ENCODE results near the gene OSBPL9.

Gene OSBPL9

GRCh38 chr1:51733793-51734522 is 117.1 kb downstream of the OSBPL9 start:
- Histone ChIP-seq H3K27me3 (ENCODE audit: insufficient read depth, low read length) (no peaks in the 10 kb centered on the region), H3K27ac (ENCODE audit: low read length) (no peak overlapping the region), H3K9me3 (ENCODE audit: insufficient read depth, low read depth, low read length) (no peaks in the 10 kb centered on the region), H3K4me1 (ENCODE audit: insufficient read depth, low read length) (peaks cover 20% of the 10 kb centered on the region), H3K4me3 (ENCODE audit: low read length) (no peak overlapping the region), H3K36me3 (ENCODE audit: insufficient read depth, low read depth, low read length) (no peaks in the 10 kb centered on the region), H3K9ac (ENCODE audit: low read depth, low read length) (no peak overlapping the region)

DNA sequence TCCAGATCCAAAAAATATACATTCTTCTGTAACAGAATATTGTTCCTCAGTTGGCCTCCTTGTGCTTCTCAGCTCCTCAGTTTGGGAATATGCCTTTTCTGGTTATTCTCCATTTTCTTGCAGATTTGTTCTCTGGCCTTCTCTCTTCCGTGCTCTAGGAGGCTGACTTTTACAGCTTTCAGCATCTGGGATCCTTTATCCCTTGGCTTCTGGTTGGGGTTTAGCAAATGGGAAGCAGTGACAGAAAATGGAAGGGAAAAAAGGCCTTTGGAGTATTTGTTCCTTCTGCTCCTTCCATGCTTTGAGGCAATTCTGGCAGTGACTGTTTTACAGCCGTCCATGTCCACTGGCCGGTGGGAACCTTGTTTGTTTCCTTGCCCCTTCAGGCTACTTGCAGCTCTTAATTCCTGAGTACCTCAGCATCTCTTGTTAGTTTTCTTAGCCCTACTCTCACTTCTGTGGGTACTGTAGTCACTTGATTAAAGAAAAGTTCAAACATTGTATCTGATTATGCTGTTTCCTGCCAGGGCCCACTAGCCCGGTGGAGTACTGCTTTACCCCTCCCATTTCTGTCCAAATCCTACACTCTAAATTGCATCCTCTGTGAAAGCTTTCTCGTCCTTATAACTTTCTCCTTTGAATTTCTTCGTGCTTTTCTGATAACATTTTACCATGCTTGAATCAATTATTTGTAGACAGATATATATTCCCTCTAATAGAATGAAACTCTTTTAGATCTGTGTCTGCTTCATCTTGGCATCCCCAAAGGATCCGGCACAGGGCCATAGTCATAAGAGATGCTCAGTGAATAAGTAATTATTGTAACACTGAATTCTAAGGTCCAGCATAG is 118.2 kb downstream of the OSBPL9 start:
- Histone ChIP-seq H3K27ac (ENCODE audit: low read length) (no peak overlapping the region), H3K9ac (ENCODE audit: low read depth, low read length) (no peak overlapping the region), H3K36me3 (ENCODE audit: insufficient read depth, low read depth, low read length) (no peaks in the 10 kb centered on the region), H3K27me3 (ENCODE audit: insufficient read depth, low read length) (no peaks in the 10 kb centered on the region), H3K4me1 (ENCODE audit: insufficient read depth, low read length) (peaks cover 20% of the 10 kb centered on the region), H3K4me3 (ENCODE audit: low read length) (no peak overlapping the region), H3K9me3 (ENCODE audit: insufficient read depth, low read depth, low read length) (no peaks in the 10 kb centered on the region)

DNA sequence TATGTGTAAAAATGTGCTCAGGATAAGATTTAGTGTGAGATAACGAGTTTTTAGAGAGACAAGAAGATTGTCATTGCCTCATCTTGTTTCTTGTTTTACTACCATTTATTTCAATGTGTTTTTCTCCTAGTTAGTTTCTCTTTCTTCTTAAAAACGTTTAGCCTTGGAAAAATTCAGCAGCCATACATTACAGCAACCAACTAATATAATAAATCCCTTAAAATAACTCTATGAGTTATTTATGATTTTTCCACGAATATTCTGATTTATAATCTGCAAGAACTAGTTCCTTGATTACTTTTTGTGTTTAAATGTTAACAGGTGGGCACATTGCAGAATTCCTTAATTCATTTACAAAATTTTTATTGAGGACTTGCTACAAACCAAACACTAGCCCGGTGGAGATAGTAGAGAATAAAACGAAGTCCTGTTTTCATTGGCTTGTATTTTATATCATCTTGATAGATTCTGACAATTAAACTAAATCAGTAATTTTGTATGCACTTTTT is 118.9 kb downstream of the OSBPL9 start:
- Histone ChIP-seq H3K9me3 (ENCODE audit: insufficient read depth, low read depth, low read length) (no peaks in the 10 kb centered on the region), H3K27me3 (ENCODE audit: insufficient read depth, low read length) (no peaks in the 10 kb centered on the region), H3K36me3 (ENCODE audit: insufficient read depth, low read depth, low read length) (no peaks in the 10 kb centered on the region), H3K9ac (ENCODE audit: low read depth, low read length) (no peak overlapping the region), H3K4me1 (ENCODE audit: insufficient read depth, low read length) (peaks cover 15% of the 10 kb centered on the region), H3K4me3 (ENCODE audit: low read length) (no peak overlapping the region), H3K27ac (ENCODE audit: low read length) (no peak overlapping the region)

DNA sequence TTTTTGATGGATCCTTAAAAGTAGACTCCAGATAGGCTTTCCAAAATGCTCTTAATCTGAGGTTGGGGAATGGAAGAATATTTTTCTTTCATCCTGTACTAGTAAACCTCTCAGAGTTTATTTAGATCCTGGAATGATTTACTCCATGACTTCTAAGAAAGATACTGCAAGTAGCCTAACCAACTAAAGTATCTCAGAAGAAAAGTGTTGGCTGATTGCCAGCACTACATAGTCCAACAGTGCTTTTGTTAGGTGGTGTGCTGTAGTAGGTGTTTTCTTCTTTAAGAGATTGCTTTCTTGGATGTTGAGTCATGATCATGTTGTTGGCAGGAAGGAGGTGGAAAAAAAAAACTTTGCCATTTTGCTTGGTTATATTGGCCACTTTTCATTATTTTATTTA is 119.8 kb downstream of the OSBPL9 start:
- H3K4me3 ChIP-seq (ENCODE audit: low read length) = no peak overlapping the region
- no peak overlapping the region for H3K9ac ChIP-seq (ENCODE audit: low read depth, low read length)
- no peaks in the 10 kb centered on the region for H3K27me3 ChIP-seq (ENCODE audit: insufficient read depth, low read length)
- no peaks in the 10 kb centered on the region for H3K9me3 ChIP-seq (ENCODE audit: insufficient read depth, low read depth, low read length)
- H3K27ac ChIP-seq (ENCODE audit: low read length) = no peak overlapping the region
- H3K36me3 ChIP-seq (ENCODE audit: insufficient read depth, low read depth, low read length) = no peaks in the 10 kb centered on the region
- peaks cover 15% of the 10 kb centered on the region for H3K4me1 ChIP-seq (ENCODE audit: insufficient read depth, low read length)

- H3K9ac ChIP-seq (ENCODE audit: low read depth, low read length) = no peak overlapping the region
- H3K36me3 ChIP-seq (ENCODE audit: insufficient read depth, low read depth, low read length) = no peaks in the 10 kb centered on the region
- no peaks in the 10 kb centered on the region for H3K27me3 ChIP-seq (ENCODE audit: insufficient read depth, low read length)
- no peak overlapping the region for H3K27ac ChIP-seq (ENCODE audit: low read length)
- H3K4me3 ChIP-seq (ENCODE audit: low read length) = no peak overlapping the region
- no peaks in the 10 kb centered on the region for H3K9me3 ChIP-seq (ENCODE audit: insufficient read depth, low read depth, low read length)
- peaks cover 12% of the 10 kb centered on the region for H3K4me1 ChIP-seq (ENCODE audit: insufficient read depth, low read length)
Measured at GRCh38 chr1:51738681-51739080, 121.8 kb downstream of the OSBPL9 start.

- H3K27ac ChIP-seq (ENCODE audit: low read length) = no peak overlapping the region
- H3K9ac ChIP-seq (ENCODE audit: low read depth, low read length) = no peak overlapping the region
- no peak overlapping the region for H3K4me3 ChIP-seq (ENCODE audit: low read length)
- H3K9me3 ChIP-seq (ENCODE audit: insufficient read depth, low read depth, low read length) = no peaks in the 10 kb centered on the region
- H3K4me1 ChIP-seq (ENCODE audit: insufficient read depth, low read length) = peaks cover 9% of the 10 kb centered on the region
- H3K36me3 ChIP-seq (ENCODE audit: insufficient read depth, low read depth, low read length) = no peaks in the 10 kb centered on the region
- H3K27me3 ChIP-seq (ENCODE audit: insufficient read depth, low read length) = no peaks in the 10 kb centered on the region
Measured at GRCh38 chr1:51740652-51741051, 123.8 kb downstream of the OSBPL9 start.

DNA sequence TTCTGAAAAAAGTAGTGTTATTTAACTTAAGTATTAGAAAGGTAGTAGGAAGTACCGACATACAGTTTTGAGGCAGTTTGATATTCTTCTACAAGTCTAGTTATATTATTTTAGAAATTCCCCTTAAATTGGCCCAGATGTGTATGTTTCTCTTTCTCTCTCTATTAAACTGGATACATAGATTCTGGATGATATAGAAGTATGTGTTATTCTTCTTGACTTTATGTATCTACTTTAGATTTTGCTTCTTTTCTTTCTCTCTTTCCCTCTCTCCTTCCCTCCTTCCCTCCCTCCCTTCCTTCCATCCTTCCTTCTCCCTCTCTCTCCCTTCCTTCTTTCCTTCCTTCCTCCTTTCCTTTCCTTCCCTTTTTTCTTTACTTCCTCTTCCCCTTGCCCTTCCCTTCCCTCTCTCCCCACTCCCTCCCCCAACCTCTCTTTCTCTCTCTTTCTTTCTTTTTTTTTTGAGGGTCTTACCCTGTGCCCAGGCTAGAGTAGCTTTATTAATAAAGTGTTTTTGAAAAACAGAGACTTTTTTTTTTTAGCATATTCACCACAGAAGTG is 124.3 kb downstream of the OSBPL9 start:
- H3K9ac ChIP-seq (ENCODE audit: low read depth, low read length) = no peak overlapping the region
- no peak overlapping the region for H3K4me3 ChIP-seq (ENCODE audit: low read length)
- H3K9me3 ChIP-seq (ENCODE audit: insufficient read depth, low read depth, low read length) = no peaks in the 10 kb centered on the region
- H3K36me3 ChIP-seq (ENCODE audit: insufficient read depth, low read depth, low read length) = no peaks in the 10 kb centered on the region
- H3K27ac ChIP-seq (ENCODE audit: low read length) = no peak overlapping the region
- H3K27me3 ChIP-seq (ENCODE audit: insufficient read depth, low read length) = no peaks in the 10 kb centered on the region
- H3K4me1 ChIP-seq (ENCODE audit: insufficient read depth, low read length) = peaks cover 9% of the 10 kb centered on the region

DNA sequence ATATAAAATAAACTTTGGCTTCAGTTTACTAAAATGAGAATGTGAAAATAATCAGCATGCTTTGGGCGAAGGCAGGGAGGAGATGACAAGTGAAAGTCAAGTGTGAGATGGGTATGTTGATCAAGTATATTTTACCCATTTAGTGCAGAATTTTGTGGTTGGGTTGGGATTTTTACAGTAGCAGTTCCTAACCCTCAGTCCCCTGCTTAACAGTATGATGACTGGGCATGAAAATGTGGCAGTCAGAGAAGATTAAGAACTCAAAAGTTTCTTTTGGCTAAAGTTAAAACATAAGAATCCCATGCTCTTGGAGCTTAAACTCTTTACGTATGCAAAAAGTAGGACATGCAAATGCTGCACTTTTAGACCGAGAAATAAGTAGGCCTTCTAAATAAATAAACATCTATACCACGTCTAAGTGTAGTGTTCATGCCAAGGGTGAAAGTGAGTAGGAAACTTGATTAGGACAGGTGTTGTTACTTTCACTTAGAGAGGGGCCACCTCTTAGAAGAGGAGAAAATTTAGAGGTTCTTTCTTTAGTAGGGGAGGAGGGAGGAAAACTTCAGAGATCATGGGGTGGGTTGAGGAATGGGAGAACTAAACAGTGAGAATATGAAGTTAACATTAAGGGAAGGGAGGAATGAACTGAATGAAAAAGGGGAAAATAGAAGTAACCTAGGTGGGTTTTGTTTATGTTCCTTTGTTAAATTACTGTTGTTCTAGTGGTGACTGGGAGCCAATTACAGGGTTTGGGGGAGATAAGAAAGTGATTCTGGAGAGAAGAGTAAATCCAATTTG is 127.8 kb downstream of the OSBPL9 start:
- Histone ChIP-seq H3K36me3 (ENCODE audit: insufficient read depth, low read depth, low read length) (peaks cover 10% of the 10 kb centered on the region; the same call in 1 of the 2 replicates), H3K9ac (ENCODE audit: low read depth, low read length) (no peak overlapping the region), H3K27ac (ENCODE audit: low read length) (no peak overlapping the region), H3K9me3 (ENCODE audit: insufficient read depth, low read depth, low read length) (no peaks in the 10 kb centered on the region), H3K27me3 (ENCODE audit: insufficient read depth, low read length) (no peaks in the 10 kb centered on the region), H3K4me1 (ENCODE audit: insufficient read depth, low read length) (peaks cover 4% of the 10 kb centered on the region), H3K4me3 (ENCODE audit: low read length) (no peak overlapping the region)

- Histone ChIP-seq H3K27ac (ENCODE audit: low read length) (no peak overlapping the region), H3K4me1 (ENCODE audit: insufficient read depth, low read length) (peaks cover 4% of the 10 kb centered on the region), H3K36me3 (ENCODE audit: insufficient read depth, low read depth, low read length) (peaks cover 10% of the 10 kb centered on the region; the same call in 1 of the 2 replicates)
Measured at GRCh38 chr1:51745304-51745570, 128.3 kb downstream of the OSBPL9 start.

DNA sequence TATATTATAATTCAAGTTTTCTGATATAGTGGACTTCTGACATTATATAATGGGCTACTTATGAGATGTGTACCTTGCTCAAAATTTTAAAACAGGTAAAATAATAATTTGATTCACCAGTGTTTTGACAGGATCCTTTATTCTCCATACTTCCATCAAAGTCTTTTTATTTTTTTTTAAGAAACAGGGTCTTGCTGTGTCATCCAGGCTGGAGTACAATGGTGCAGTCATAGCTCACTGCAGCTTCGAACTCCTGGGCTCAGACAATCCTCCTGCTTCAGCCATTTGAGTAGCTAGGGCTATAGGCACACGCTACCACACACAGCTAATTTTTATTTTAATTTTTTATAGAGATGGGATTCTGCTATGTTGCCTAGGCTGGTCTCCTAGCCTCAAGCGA is 132.3 kb downstream of the OSBPL9 start:
- H3K9ac ChIP-seq (ENCODE audit: low read depth, low read length) = no peak overlapping the region
- peaks cover 3% of the 10 kb centered on the region for H3K4me1 ChIP-seq (ENCODE audit: insufficient read depth, low read length)
- no peaks in the 10 kb centered on the region for H3K27me3 ChIP-seq (ENCODE audit: insufficient read depth, low read length)
- H3K36me3 ChIP-seq (ENCODE audit: insufficient read depth, low read depth, low read length) = peaks cover 27% of the 10 kb centered on the region
- no peaks in the 10 kb centered on the region for H3K9me3 ChIP-seq (ENCODE audit: insufficient read depth, low read depth, low read length)
- H3K4me3 ChIP-seq (ENCODE audit: low read length) = no peak overlapping the region
- H3K27ac ChIP-seq (ENCODE audit: low read length) = no peak overlapping the region

More at GRCh38 chr1:51745304-51745570, 128.3 kb downstream of the OSBPL9 start:
- H3K9ac ChIP-seq (ENCODE audit: low read depth, low read length) = no peak overlapping the region
- no peaks in the 10 kb centered on the region for H3K27me3 ChIP-seq (ENCODE audit: insufficient read depth, low read length)
- H3K9me3 ChIP-seq (ENCODE audit: insufficient read depth, low read depth, low read length) = no peaks in the 10 kb centered on the region
- no peak overlapping the region for H3K4me3 ChIP-seq (ENCODE audit: low read length)

DNA sequence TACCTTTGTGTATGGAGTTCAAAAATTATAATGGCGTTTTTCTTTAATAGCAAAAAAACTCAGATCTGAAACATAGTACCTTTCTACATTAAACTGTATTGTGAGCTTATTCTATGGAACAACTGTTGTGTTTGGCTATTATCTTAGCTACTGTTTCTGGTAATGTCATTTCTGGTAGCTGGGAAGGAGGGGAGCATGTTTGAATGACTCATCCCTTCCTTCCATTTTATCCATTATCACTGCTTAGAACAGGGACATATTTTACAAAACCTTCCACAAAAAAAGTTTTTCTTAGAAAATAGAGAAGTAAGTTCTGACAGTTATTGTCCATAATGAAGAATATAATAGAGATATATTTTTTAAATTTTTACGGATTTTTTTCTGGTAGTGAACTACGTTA is 133.3 kb downstream of the OSBPL9 start:
- no peaks in the 10 kb centered on the region for H3K27me3 ChIP-seq (ENCODE audit: insufficient read depth, low read length)
- H3K36me3 ChIP-seq (ENCODE audit: insufficient read depth, low read depth, low read length) = peaks cover 32% of the 10 kb centered on the region
- H3K4me3 ChIP-seq (ENCODE audit: low read length) = no peak overlapping the region
- no peak overlapping the region for H3K27ac ChIP-seq (ENCODE audit: low read length)
- H3K9ac ChIP-seq (ENCODE audit: low read depth, low read length) = no peak overlapping the region
- H3K9me3 ChIP-seq (ENCODE audit: insufficient read depth, low read depth, low read length) = no peaks in the 10 kb centered on the region
- no peaks in the 10 kb centered on the region for H3K4me1 ChIP-seq (ENCODE audit: insufficient read depth, low read length)
